ENCODE measurements around the gene TOX2. TPM values are rescaled to one million over a fixed set of nuclear protein-coding genes. Genes with fewer than 3 reads are reported as not detected.

Gene TOX2
- total RNA-seq, 2 donors from 2014 or later, result 4.0 to 6.1 TPM

GRCh38 chr20:44118185-44119033 lies 203.8 kb downstream of the TOX2 start:
- DNase-seq, result no peak
- no peak for TF ChIP-seq CTCF (IDR thresholded peaks at IDR 0.05)
- no peaks in the 10 kb centered on the region for H3K9me3 ChIP-seq
- H3K4me3 ChIP-seq, result no peak overlapping the region
- H3K27ac ChIP-seq, result no peak overlapping the region
- H3K9ac ChIP-seq (ENCODE audit: low read depth in 2 of 2, low read length in 2 of 2), result no peak overlapping the region
- peaks cover 12% of the 10 kb centered on the region for H3K27me3 ChIP-seq
- no peaks in the 10 kb centered on the region for H3K36me3 ChIP-seq
- H3K4me1 ChIP-seq, result no peaks in the 10 kb centered on the region
- intact Hi-C loops (cut with DNase I), result no loop called here

Other genes with a start within 250 kb of the TOX2 start
- gene MYBL2, start 247.7 kb upstream of the TOX2 start, total RNA-seq, result 10 to 100 TPM; 15.1 to 71.1 TPM
- not detected for gene GTSF1L, start 187.8 kb upstream of the TOX2 start, total RNA-seq